HCT116 (cell line): ENCODE measurements around the gene SFR1. TPM values are rescaled to one million over a fixed set of nuclear protein-coding genes. Genes with fewer than 3 reads are reported as not detected.

Experiments used
- ATAC-seq: fragments of 200-7000 bp; cut with Tn5 transposase; 2 replicates; pipeline ENCODE4 v1.9.1; 2020; ENCODE audit warnings: mild to moderate bottlenecking, moderate library complexity
- BruUV-seq: library from RNA; stranded (reverse); fragments of 400-500 nt; replicated peaks from 2 replicates; lab custom pipeline; 2021; lab: Mats Ljungman, UMichigan
- CTCF ChIA-PET: fragments of 300-600 bp; sonication (Branson Sonifier 250); formaldehyde crosslinking; loops from one replicate; lab custom pipeline; 2021; ENCODE audit warnings: antibody characterized with exemption; lab: Charles Lee
- POLR2A ChIA-PET: fragments of 300-600, 350-600 bp; sonication (Branson Sonifier 250); formaldehyde crosslinking; loops from one replicate; lab custom pipeline; 2021; ENCODE audit warnings: antibody characterized with exemption; lab: Charles Lee
- RAD21 ChIA-PET, 2 experiments: fragments of 300-600 bp; sonication (Branson Sonifier 250); formaldehyde crosslinking; loops; one replicate each; lab custom pipeline; 2023; ENCODE audit warnings: low total read pairs in 2 of 2; ENCODE audit not compliant: uncharacterized antibody in 2 of 2, unreplicated experiment in 2 of 2, low non-redundant PET in 1 of 2; lab: Charles Lee
- DNase-seq: peaks from one replicate; pipeline ENCODE4 v3.0.0-alpha.2; 2010; ENCODE audit warnings: low read depth, low spot score
- H2AFZ ChIP-seq: fragments of 200-600 bp; shearing (Covaris generic), sonication (generic); 2 replicates; pipeline ENCODE4 v1.6.1; 2017; ENCODE audit warnings: low read depth, mixed run types, mixed read lengths, antibody characterized with exemption, low read length; ENCODE audit not compliant: poor library complexity, severe bottlenecking
- H3K27ac ChIP-seq: 2 replicates; pipeline ENCODE4 v1.5.1; 2012; ENCODE audit warnings: low read depth, low read length
- H3K27me3 ChIP-seq: fragments of 200-600 bp; sonication (generic); 2 replicates; pipeline ENCODE4 v1.6.1; 2016; ENCODE audit warnings: mixed run types, low read length, mixed read lengths; ENCODE audit not compliant: insufficient read depth
- H3K36me3 ChIP-seq, 2 experiments: fragments of 200-500 bp in 1 of 2; fragments of 200-600 bp in 1 of 2; sonication (Bioruptor generic) in 1 of 2; sonication (generic) in 1 of 2; 2 replicates each; pipeline versions ENCODE4 v1.5.1 to v1.6.1; 2014 to 2016; ENCODE audit warnings: low read length in 2 of 2, inconsistent platforms in 1 of 2, mixed read lengths in 1 of 2, mixed run types in 1 of 2; ENCODE audit not compliant: insufficient read depth in 2 of 2, control insufficient read depth in 1 of 2
- H3K4me1 ChIP-seq, 2 experiments: fragments of 200-600 bp in 1 of 2; sonication (generic) in 1 of 2; 2 replicates each; pipeline versions ENCODE4 v1.5.1 to v1.6.1; 2012 to 2017; ENCODE audit warnings: low read length in 2 of 2, inconsistent platforms in 1 of 2, mild to moderate bottlenecking in 1 of 2, mixed read lengths in 1 of 2, mixed run types in 1 of 2, moderate library complexity in 1 of 2; ENCODE audit not compliant: insufficient read depth in 2 of 2, control insufficient read depth in 1 of 2
- H3K4me2 ChIP-seq: fragments of 200-600 bp; sonication (generic); 2 replicates; pipeline ENCODE4 v1.6.1; 2017; ENCODE audit warnings: mixed run types, low read length, mixed read lengths
- H3K4me3 ChIP-seq, 2 experiments: fragments of 200-600 bp in 1 of 2; sonication (generic) in 1 of 2; replicated peaks in 1 of 2; 2 replicates each; pipeline ENCODE4 v1.5.1; 2011 to 2016; ENCODE audit warnings: low read length in 2 of 2, control low read depth in 1 of 2, low read depth in 1 of 2, mild to moderate bottlenecking in 1 of 2, mixed read lengths in 1 of 2, mixed run types in 1 of 2
- H3K79me2 ChIP-seq: fragments of 200-600 bp; sonication (generic); 2 replicates; pipeline ENCODE4 v1.6.1; 2017; ENCODE audit warnings: mild to moderate bottlenecking, mixed run types, low read length, moderate library complexity, mixed read lengths; ENCODE audit not compliant: insufficient read depth
- H3K9ac ChIP-seq: fragments of 200-600 bp; sonication (generic); 2 replicates; pipeline ENCODE4 v1.6.1; 2016; ENCODE audit warnings: low read length, mixed read lengths
- H3K9me2 ChIP-seq: fragments of 200-600 bp; sonication (generic), shearing (Covaris generic); 2 replicates; pipeline ENCODE4 v1.6.1; 2017; ENCODE audit warnings: mixed run types, mild to moderate bottlenecking, moderate library complexity; ENCODE audit not compliant: insufficient read depth
- H3K9me3 ChIP-seq, 2 experiments: fragments of 200-500 bp in 1 of 2; fragments of 200-600 bp in 1 of 2; sonication (Bioruptor generic) in 1 of 2; sonication (generic) in 1 of 2; 2 replicates each; pipeline ENCODE4 v1.6.1; 2014 to 2017; ENCODE audit warnings: low read length in 2 of 2, mixed read lengths in 2 of 2, inconsistent platforms in 1 of 2, low read depth in 1 of 2, mild to moderate bottlenecking in 1 of 2, mixed run types in 1 of 2, moderate library complexity in 1 of 2; ENCODE audit not compliant: control insufficient read depth in 1 of 2, insufficient read depth in 1 of 2
- H4K20me1 ChIP-seq: fragments of 200-600 bp; sonication (generic), shearing (Covaris generic); 2 replicates; pipeline ENCODE4 v1.6.1; 2017; ENCODE audit warnings: mixed run types, mild to moderate bottlenecking, moderate library complexity; ENCODE audit not compliant: insufficient read depth
- EZH2phosphoT487 ChIP-seq: fragments of 200-600 bp; IDR thresholded peaks from 2 replicates; pipeline ENCODE4 v1.6.1; 2018; ENCODE audit warnings: antibody characterized with exemption, borderline replicate concordance
- FOSL1 ChIP-seq: IDR thresholded peaks from 2 replicates; pipeline ENCODE4 v1.6.1; 2012; ENCODE audit warnings: low read depth
- POLR2A ChIP-seq: IDR thresholded peaks from 2 replicates; pipeline ENCODE4 v1.7.0; 2011; ENCODE audit warnings: borderline replicate concordance; ENCODE audit not compliant: insufficient read depth, insufficient read length; ENCODE audit errors: extremely low read depth
- POLR2AphosphoS5 ChIP-seq: IDR thresholded peaks from 2 replicates; pipeline ENCODE4 v1.6.1; 2011; ENCODE audit warnings: mild to moderate bottlenecking, low read depth, low read length, moderate library complexity
- REST ChIP-seq: IDR thresholded peaks from 2 replicates; pipeline ENCODE4 v1.6.1; 2012; ENCODE audit warnings: low read depth
- SIN3A ChIP-seq: IDR thresholded peaks from 2 replicates; pipeline ENCODE4 v1.6.1; 2012; ENCODE audit warnings: low read depth
- TCF7L2 ChIP-seq: IDR thresholded peaks from 2 replicates; pipeline ENCODE4 v1.7.0; 2011; ENCODE audit warnings: borderline replicate concordance, inconsistent platforms; ENCODE audit not compliant: insufficient read depth, insufficient read length; ENCODE audit errors: extremely low read depth
- ZFX ChIP-seq: fragments of 450-650 bp; IDR thresholded peaks from 2 replicates; pipeline ENCODE4 v1.6.1; 2017
- intact Hi-C: fragments of 100-400 bp; cut with micrococcal nuclease; formaldehyde crosslinking; loops from 2 replicates; pipeline ENCODE4 v1.10.0; 2022
- total RNA-seq: library from RNA; stranded (reverse); gene quantifications from one replicate; pipeline ENCODE4 v1.2.1, GENCODE V29; 2021; ENCODE audit not compliant: unreplicated experiment

SFR1 gene
- total RNA-seq, 1 experiment from 2014 or later, result 38.5 TPM

GRCh38 chr10:104077247-104077646, 44.7 kb upstream of the SFR1 start (continued):
- TF ChIP-seq EZH2phosphoT487 (no peak), FOSL1 (no peak), REST (no peak), TCF7L2 (no peak)

- Histone ChIP-seq H3K9me2 (no peaks in the 10 kb centered on the region), H3K4me3 (no peak overlapping the region), H3K9ac (no peak overlapping the region), H4K20me1 (no peaks in the 10 kb centered on the region), H3K27ac (no peak overlapping the region), H3K9me3 (no peaks in the 10 kb centered on the region), H3K79me2 (no peaks in the 10 kb centered on the region), H2AFZ (no peak overlapping the region), H3K27me3 (no peaks in the 10 kb centered on the region), H3K36me3 (no peaks in the 10 kb centered on the region), H3K4me2 (no peak overlapping the region; the same call in 1 of the 2 replicates), H3K4me1 (peaks cover 13 to 20% of the 10 kb centered on the region in 2 experiments)
- no TSS peak for BruUV-seq
- ATAC-seq (no peak), DNase-seq (no peak)
- intact Hi-C loops, result no loop called here
- CTCF ChIA-PET, result interaction anchor here (1.1 to 1.6 kb wide), 2 partner anchors 8 to 44 kb away, joined by 3 to 5 read pairs; partner anchors contain the start of gene SFR1
- TF ChIP-seq POLR2AphosphoS5 (no peak), ZFX (no peak), POLR2A (no peak), SIN3A (no peak)
- RAD21 ChIA-PET, result no interaction called here
- POLR2A ChIA-PET, result interaction anchor here (0.8 to 1.8 kb wide), 2 partner anchors 40 to 44 kb away, joined by 3 to 5 read pairs; partner anchors contain the start of gene SFR1
Measured at GRCh38 chr10:104077663-104078151, 44.3 kb upstream of the SFR1 start.
